GM18861 (cell line): ENCODE measurements around the gene RNF130.
"Not testable (repeated sequence)": the region's sequence is repeated elsewhere in the genome, so short reads cannot be mapped to it uniquely, and the experiment has no call there.

ENCODE experiments used
- ATAC-seq: cut with Tn5 transposase; IDR thresholded peaks from one replicate; pipeline ENCODE4 v1.9.1; 2021; ENCODE audit not compliant: unreplicated experiment

Gene RNF130

DNA sequence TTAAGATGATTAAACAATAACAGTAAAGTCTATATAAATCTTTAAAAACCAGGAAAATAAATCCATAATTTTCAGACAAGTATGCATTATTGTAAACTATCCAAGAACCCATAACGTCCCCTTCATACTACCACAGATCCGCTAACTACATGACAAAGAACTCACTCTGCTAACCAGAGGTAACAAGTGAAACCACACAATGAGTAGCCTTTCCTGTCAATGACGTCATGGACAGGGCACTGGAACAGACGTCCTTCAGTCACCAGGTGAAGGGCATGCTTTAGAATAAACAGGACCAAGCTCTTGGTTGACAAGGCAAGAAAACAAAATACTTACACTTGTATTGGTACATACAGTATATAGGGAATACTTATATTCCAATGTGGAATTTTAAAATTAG lies 45.2 kb downstream of the RNF130 start:
- no peak for ATAC-seq

DNA sequence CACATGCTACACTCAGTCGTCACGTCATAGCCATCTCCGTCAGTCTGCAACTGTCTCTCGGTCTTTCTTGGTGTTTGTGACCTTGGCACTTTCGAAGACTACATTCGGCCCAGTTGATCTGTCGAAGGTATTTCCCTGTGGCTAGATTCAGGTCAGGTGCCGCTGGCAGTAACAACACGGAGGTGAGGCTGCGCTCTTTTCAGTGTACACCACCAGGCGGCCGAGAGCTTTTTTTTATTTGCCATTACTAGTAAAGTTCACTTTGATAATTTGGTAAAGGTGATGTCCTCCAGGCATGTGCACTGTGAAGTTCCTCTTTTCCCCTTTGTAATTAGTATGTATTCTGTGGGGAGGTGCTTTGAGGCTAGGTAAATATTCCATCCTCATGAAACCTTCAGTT lies 49.7 kb downstream of the RNF130 start:
- ATAC-seq, result no peak

DNA sequence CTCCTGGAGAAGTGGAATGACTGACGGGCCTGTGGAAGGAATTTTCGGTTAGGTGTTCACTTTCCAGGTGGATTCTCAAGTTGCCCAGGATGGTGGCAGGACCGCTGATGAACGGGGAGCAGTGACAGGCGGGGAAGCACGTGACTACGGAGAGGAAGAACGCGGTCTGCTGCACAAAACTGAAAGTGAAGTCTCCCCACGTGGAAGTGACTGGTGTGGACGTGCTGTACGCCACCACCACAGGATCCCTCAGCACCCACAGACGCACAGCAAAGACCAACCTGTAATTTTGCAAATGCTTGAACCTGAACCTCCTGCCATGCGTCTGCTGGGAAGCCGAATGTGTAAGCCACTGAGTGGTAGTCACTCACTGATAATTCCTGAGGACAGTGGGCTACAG lies 51.4 kb downstream of the RNF130 start:
- no peak for ATAC-seq

DNA sequence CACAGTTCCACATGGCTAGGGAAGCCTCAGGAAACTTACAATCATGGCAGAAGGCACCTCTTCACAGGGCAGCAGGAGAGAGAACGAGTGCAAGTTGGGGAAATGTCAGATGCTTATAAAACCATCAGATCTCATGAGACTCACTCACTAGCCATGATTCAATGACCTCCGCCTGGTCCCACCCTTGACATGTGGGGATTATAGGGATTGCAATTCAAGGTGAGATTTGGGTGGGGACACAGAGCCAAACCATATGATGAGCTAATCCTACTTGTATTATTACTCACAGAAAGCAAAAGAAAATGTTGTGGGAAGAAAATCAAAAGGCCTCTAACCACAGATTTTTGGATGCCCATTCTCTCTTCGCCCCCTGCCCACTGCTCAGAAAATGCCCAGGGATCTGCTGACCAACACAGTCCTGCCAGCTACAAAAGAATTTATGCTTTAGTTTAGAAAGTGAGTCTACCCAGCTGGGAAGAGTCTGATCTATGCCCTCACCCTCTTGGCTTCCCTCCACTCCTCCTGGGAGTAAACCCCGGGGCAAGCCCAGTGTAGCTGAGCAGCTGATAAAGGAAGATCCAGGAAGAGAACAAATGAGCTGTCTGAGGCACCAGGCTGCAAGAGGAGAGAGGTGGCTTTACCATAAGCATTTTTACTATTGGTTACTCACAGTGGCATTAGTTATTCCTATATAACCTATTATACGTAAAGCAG lies 53.1 kb downstream of the RNF130 start:
- ATAC-seq, result no peak

DNA sequence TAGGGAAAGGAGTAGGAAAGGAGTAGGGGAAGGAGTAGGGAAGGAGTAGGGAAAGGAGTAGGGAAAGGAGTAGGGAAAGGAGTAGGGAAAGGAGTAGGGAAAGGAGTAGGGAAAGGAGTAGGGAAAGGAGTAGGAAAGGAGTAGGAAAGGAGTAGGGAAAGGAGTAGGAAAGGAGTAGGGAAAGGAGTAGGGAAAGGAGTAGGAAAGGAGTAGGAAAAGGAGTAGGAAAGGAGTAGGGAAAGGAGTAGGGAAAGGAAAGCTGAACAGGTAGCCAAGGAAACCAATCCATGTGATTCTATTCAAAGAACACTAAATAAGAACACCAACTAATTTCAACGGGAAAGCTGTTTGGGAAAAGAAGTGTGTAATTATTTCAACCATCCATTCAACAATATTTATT lies 56.0 kb downstream of the RNF130 start:
- not testable (repeated sequence) for ATAC-seq

DNA sequence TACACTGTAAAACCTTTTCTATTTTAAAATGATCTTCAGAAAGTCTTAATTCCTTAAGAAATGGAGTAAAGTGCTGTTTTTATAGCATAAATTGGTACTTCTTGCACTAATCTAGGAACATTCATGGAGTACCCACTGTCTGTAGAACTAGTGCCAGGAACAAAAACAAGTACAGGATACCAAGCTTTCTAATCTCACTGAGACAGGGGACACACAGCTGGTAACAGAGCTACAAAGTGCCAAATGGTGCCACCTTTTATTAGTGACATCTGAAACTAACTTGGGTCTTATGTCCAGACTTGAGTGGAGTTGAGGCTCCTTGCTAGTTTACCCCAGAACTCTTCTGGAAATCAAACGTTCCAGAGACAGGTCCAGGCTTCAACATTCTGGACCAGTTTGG lies 57.9 kb downstream of the RNF130 start:
- no peak for ATAC-seq

DNA sequence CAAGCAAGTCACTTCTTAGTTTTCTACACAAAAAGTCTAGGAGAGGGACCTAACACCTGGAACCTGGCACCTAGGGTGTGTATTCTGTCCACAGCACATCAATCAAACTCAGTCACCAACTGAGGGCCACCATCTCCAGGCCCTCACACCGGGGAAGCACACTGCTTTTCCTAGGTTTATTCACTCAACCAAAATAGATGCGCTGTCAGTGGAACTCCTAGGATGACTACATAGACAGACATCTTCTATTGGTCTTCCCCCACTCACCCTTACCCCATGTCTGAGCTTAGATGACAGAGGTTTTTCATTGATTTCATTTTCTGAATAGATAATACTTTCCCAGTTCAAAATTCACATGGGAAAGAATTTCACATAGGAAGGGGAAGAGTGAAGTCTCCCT lies 59.2 kb downstream of the RNF130 start:
- ATAC-seq, result no peak

DNA sequence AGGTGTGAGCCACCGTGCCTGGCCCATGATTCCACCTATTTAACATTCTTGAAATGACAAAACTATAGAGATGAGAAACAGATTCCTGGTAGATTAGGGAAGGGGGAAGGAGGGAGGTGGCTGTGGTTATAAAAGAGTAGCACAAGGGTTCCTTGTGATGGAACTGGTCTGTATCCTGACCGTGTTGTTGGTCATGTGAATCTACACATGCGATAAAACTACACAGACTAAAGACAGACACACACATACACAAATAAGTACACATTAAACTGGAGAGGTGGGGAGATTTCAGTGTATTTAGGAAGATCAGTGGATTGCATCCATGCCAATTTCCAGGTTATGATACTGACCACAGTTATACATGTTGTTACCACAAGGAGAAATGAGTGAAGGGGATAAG lies 60.9 kb downstream of the RNF130 start:
- ATAC-seq, result no peak

DNA sequence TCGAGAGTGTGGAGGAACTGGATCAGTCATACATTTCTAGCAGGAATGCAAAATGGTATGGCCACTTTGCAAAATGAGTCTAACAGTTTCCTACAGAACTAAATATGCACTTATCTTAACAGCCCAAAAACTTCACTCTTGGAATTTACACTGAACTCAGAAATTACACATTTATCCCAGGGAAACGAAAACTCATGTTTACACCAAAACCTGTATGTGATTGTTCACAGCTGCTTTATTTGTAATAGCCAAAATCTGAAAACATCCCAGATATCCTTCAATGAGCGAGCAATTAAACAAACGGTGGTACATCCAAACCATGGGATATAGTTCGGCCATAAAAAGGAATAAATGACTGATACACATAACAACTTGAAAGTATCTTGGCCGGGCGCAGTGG lies 62.0 kb downstream of the RNF130 start:
- ATAC-seq, result no peak

DNA sequence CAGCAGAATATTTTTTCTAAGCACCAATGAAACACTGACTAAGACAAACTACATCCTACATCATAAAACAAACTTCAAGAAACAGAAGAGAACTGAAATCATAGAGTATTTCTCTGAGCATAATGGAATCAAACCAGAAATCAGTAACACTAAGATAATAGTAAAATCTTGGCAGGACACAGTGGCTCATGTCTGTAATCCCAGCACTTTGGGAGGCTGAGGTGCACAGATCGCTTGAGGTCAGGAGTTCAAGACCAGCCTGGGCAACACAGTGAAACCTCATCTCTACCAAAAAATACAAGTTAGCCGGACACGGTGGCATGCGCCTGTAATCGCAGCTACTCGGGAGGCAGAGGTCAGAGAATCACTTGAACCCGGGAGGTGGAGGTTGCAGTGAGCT lies 63.1 kb downstream of the RNF130 start:
- no peak for ATAC-seq

DNA sequence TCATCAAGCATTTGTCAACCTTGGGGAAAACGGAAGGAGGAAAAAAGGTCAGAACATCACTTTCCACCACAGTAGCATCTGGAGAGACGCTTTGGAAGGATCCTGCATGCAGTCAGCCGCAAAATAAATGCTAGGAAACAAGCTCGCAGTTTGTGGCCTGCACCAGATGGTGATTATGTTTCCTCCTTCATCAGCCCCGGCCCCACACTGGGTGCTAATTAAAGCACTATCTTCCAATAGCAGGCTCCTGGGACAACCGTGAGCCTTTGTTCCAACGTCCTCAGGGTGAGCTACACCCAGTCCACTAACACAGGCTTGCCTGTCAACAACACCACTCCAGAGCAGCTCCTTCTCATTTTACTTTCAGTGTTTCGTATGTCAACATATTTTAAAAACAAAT lies 64.0 kb downstream of the RNF130 start:
- ATAC-seq, result no peak

DNA sequence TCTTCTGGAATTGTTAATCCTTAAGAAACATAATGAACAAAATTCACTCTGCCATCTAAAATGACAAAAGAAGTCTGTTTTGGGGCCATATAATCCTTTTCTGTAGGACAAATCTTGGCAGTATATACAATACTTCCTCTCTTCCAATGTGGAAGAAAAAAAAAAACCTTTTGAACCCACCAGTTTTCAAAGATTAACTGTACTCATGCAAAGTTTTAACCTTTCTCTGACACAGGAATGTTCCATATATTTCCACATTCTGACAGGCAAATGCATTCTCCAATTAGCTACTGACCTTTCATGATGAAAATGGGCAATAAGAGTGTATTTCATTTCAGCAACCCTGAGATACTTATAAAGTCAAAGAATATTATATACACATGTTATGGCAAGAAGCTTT lies 65.4 kb downstream of the RNF130 start:
- ATAC-seq, result no peak

DNA sequence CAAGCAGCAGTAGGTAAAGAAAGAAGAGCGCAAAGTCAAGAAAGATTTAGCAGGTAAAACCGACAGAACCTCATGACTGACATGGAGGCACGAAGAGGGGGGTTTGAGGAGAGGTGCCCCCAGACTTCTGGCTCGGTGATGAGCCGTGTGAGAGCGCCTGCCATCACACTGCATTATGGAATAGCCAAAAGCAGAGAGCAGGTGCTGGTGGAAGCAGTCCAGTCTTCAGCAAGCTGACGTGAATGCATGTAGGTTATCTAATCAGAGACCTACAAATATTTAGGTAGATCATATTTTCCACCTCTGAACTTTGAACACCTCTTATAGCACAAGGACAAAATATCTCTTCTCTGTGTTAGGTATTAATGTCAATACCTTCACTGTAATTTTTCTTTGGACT lies 68.4 kb downstream of the RNF130 start:
- no peak for ATAC-seq

DNA sequence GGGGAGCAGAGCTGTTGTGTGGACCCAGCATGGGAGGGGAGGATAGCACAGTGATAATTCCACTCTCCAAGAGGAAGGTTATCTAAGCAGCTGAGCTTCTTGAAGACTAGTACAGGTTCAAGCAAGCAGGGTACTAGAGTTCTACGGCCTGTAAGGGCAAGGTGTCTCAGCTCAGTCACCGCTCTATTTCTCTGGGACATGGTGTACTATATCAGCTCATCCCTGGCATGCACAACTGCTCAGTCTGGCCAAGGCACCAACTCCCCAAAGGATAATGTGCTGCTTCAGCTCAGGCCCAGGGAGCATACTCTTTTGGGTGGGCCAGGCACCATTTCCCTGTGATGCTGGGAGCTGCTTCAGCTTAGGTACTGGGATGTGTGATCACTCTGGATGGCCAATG lies 69.8 kb downstream of the RNF130 start:
- ATAC-seq, result no peak

DNA sequence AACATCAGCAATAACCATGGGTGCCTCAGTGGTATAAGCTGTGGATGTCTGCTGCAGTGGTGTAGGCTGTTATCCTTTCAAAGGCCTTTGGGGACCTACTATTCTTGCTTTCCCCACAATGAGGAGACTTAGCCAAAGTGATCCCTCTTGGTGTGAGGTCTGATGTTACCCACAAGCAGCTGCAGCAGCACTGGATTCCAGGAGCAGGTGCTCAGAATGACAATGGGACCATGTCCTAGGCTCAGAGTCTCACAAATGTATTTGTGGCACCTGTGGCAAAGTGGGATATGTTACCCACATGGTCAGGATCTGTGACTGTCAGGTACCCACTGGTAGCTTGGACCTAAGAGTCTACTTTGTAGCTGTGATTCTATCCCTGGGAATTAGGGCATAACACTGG lies 70.4 kb downstream of the RNF130 start:
- no peak for ATAC-seq

DNA sequence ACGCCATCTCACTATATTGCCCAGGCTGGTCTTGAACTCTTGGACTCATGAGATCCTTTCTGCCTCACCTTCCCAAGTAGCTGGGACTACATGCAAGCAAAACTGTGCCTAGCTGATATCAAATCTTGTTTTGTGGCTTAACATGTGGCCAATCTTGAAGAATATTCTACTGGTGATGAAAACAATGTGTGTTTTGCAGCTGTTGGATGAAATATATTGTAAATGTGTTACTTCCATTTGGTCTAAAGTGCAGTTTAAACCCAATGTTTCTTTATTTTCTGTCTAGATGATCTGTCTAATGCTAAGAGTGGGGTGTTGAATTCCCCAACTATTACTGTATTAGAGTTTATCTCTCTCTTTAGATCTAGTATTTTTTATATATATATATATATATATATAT lies 73.1 kb downstream of the RNF130 start:
- no peak for ATAC-seq

DNA sequence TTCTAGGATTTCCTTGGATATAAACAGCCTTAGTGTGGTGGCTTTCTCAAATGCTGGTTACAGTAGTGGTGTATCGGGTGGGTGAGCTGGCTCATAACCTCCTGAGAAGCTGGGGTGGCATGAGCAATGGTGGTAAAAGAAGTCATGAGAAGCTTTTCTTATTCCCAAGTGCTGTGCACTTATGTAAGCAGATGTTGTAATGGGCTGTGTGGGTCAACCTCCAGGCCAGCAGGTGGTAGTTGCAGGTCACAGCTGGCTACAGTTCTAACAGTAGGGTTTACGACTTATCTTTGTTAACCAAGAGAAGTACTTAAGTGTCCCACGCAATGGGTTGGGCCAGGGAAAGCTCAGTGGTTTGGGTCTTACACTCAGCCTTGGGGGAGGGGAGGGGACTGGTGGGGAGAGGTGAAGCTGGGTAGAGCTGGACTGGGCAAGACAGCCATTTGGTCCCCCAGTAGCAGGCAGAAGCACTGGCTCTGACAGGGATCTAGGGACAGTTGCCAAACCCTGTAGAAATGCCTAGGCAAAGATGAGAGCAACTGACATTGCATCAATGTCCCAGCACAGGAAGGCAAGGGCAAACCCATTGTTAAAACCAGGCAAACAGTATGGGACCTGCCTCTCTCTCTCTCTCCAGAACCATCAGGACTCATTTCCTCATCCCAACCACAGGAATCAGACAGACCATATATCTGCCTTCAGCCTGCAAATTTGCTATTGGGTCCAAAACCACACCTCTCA lies 76.8 kb downstream of the RNF130 start:
- no peak for ATAC-seq

DNA sequence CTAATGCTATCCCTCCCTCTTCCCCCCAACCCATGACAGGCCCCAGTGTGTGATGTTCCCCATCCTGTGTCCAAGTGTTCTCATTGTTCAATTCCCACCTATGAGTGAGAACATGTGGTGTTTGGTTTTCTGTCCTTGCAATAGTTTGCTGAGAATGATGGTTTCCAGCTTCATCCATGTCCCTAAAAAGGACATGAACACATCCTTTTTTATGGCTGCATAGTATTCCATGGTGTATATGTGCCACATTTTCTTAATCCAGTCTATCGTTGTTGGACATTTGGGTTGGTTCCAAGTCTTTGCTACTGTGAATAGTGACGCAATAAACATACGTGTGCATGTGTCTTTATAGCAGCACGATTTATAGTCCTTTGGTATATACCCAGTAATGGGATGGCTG lies 78.7 kb downstream of the RNF130 start:
- ATAC-seq, result not testable (repeated sequence)

DNA sequence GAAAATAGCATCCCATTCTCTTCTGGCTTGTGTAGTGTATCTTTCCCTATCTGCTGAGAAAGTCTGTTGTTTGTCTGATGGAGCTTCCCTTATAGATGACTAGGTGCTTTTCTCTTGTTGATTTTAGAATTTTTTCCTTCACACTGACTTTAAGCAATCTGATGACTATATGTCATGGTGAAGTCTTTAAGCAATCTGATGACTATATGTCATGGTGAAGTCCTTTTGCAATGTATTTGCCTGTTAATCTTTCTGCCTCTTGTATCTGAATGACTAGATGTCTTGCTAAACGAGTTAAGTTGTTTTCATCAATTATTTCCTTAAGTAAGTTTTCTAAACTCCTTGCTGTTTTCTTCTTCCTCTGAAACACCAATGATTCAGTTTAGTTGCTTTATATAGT lies 80.5 kb downstream of the RNF130 start:
- no peak for ATAC-seq

DNA sequence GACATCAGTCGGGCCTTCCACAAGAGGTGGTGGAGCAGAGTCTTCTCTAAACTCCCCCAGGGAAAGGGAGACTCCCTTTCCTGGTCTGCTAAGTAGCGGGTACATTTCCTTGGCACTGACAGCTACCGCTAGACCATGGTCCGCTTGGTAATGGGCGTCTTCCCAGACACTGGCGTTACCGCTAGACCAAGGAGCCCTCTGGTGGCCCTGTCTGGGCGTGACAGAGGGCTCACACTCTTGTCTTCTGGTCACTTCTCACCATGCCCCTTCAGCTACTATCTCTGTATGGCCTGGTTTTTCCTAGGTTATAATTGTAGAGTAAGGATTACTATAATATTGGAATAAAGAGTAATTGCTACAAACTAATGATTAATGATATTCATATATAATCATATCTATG lies 81.0 kb downstream of the RNF130 start:
- not testable (repeated sequence) for ATAC-seq

DNA sequence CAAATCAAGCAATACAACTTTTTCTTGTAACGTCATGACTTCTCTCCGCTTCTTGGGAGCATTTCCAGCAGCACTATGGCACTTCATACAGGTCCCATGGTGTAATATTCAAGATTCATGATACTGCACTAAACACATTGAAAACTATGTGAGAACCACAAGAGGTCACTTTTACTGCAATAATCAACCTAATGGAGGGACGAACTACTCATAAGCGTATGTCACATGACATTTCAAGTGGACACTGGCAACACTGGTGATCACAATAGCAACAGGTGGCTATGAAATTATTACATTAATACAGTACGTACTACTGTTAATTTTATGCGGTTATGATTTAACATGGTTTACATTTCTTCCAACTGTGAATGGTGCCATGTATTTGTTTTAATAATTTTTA lies 85.2 kb downstream of the RNF130 start:
- no peak for ATAC-seq

DNA sequence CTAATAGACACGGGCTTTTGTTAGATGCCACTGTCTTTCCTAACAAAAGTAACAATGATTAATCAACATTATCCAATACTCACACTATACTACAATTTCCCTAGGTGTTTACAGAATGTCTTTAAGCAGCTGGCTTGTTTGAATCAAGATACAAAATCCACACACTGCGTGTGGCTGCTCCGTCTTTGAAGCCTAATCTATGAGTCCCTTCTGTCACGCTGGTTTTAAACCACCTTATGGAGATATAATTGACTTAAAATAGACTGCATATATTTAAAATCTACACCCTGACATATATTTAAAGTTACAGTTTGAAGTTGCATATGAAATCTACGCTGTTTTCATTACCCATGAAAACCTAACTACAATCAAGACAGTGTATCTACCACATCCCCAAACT lies 89.9 kb downstream of the RNF130 start:
- no peak for ATAC-seq

DNA sequence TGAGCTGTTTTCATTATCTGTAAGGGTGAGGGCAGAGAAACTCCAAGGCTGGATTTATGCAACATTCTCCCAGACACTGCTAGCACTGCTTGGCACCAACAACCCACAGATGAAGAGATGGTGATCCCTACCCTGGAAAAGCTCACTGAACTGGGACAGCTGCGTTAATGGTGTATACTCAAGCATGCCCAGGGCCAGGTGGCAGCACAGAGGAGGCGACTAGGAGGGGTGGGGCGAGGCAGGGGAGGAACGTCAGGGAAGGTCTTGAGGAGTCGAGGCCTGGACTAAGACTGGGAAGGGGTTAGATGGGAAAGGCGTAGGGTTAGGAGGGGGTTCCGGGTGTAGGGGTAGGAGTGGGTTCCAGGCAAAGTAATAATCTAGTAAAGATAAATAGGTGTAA lies 90.8 kb downstream of the RNF130 start:
- ATAC-seq, result no peak
